HepG2 (cell line): ENCODE measurements around the gene IQCH. TPM values are rescaled to one million over a fixed set of nuclear protein-coding genes. Genes with fewer than 3 reads are reported as not detected.
"Not testable (repeated sequence)": the region's sequence is repeated elsewhere in the genome, so short reads cannot be mapped to it uniquely, and the experiment has no call there.

Experiments
- ATAC-seq: fragments of 200-7000 bp; cut with Tn5 transposase; 3 replicates; pipeline ENCODE4 v1.9.1; 2020; ENCODE audit warnings: mild to moderate bottlenecking, moderate library complexity
- BruUV-seq: library from RNA; stranded (reverse); fragments of 400-500 nt; replicated peaks from 2 replicates; lab custom pipeline; 2021; lab: Mats Ljungman, UMichigan
- CTCF ChIA-PET: fragments of 300-600 bp; formaldehyde crosslinking; extraction: SDS; loops from one replicate; lab custom pipeline; 2021; ENCODE audit warnings: low total read pairs, inconsistent platforms, low intra/inter-chr PET ratio; lab: Yijun Ruan, JAX
- POLR2A ChIA-PET: fragments of 350-600 bp; sonication (Branson Sonifier 250); formaldehyde crosslinking; loops from one replicate; lab custom pipeline; 2020; ENCODE audit warnings: antibody characterized with exemption, inconsistent platforms; lab: Yijun Ruan, JAX
- DNase-seq: peaks from one replicate; pipeline ENCODE4 v3.0.0-alpha.2; 2015; ENCODE audit warnings: low spot score
- FAIRE-seq: peaks from 3 replicates; lab custom pipeline; 2011; peaks lifted over from hg19 to GRCh38; lab: Jason Lieb, UNC
- H2AFZ ChIP-seq: one replicate; pipeline ENCODE4 v1.6.1; 2011; ENCODE audit warnings: low read length, inconsistent platforms
- H3K27ac ChIP-seq: fragments of 300-600 bp; 3 replicates; pipeline ENCODE4 v1.8.0; 2011; ENCODE audit warnings: mixed run types, mild to moderate bottlenecking, mixed read lengths, low read length, inconsistent platforms; ENCODE audit not compliant: insufficient read depth; ENCODE audit errors: extremely low read length
- H3K27me3 ChIP-seq, 2 experiments: fragments of 200-600 bp in 1 of 2; 2 replicates in 1 of 2; 3 replicates in 1 of 2; pipeline versions ENCODE4 v1.6.0 to v1.8.0; 2011; ENCODE audit warnings: low read length in 2 of 2, mild to moderate bottlenecking in 2 of 2, moderate library complexity in 2 of 2, inconsistent platforms in 1 of 2; ENCODE audit not compliant: insufficient read depth in 2 of 2, control insufficient read depth in 1 of 2
- H3K36me3 ChIP-seq, 2 experiments: fragments of 200-600 bp in 1 of 2; replicated peaks in 1 of 2; 2 replicates in 1 of 2; 3 replicates in 1 of 2; pipeline versions ENCODE4 v1.5.1 to v1.8.0; 2011; ENCODE audit warnings: low read length in 2 of 2, inconsistent platforms in 1 of 2; ENCODE audit not compliant: insufficient read depth in 2 of 2, control insufficient read depth in 1 of 2
- H3K4me1 ChIP-seq: 2 replicates; pipeline ENCODE4 v1.5.1; 2012; ENCODE audit warnings: low read length, inconsistent platforms; ENCODE audit not compliant: insufficient read depth
- H3K4me2 ChIP-seq: 2 replicates; pipeline ENCODE4 v1.6.0; 2011; ENCODE audit warnings: low read depth, low read length, inconsistent platforms
- H3K4me3 ChIP-seq, 3 experiments: fragments of 200-600 bp in 1 of 3; sonication (generic), shearing (Covaris generic) in 1 of 3; replicated peaks in 1 of 3; 2 replicates each; pipeline ENCODE4 v1.5.1; 2011 to 2016; ENCODE audit warnings: low read length in 3 of 3, inconsistent platforms in 2 of 3, low read depth in 2 of 3, mild to moderate bottlenecking in 2 of 3, control low read depth in 1 of 3, mixed read lengths in 1 of 3; ENCODE audit not compliant: insufficient read depth in 1 of 3
- H3K79me2 ChIP-seq: one replicate; pipeline ENCODE4 v1.6.1; 2011; ENCODE audit warnings: low read length, inconsistent platforms; ENCODE audit not compliant: insufficient read depth
- H3K9ac ChIP-seq: 2 replicates; pipeline ENCODE4 v1.6.0; 2011; ENCODE audit warnings: mild to moderate bottlenecking, low read depth, low read length, inconsistent platforms; ENCODE audit not compliant: insufficient read depth
- H3K9me3 ChIP-seq: 2 replicates; pipeline ENCODE4 v1.5.1; 2012; ENCODE audit warnings: mild to moderate bottlenecking, low read length
- H4K20me1 ChIP-seq: 2 replicates; pipeline ENCODE4 v1.6.0; 2011; ENCODE audit warnings: inconsistent platforms, mild to moderate bottlenecking, low read length, moderate library complexity; ENCODE audit not compliant: insufficient read depth
- AKAP8 ChIP-seq: sonication (generic); formaldehyde crosslinking; IDR thresholded peaks from 2 replicates; pipeline ENCODE4 v1.5.1; 2020; ENCODE audit warnings: mild to moderate bottlenecking, missing genetic modification reagents
- EED ChIP-seq: sonication (generic); formaldehyde crosslinking; IDR thresholded peaks from 2 replicates; pipeline ENCODE4 v1.5.0; 2020; ENCODE audit warnings: mild to moderate bottlenecking, missing genetic modification reagents
- HHEX ChIP-seq: IDR thresholded peaks from 2 replicates; pipeline ENCODE4 v1.6.1; 2016; ENCODE audit warnings: control low read depth
- HOXA9 ChIP-seq: sonication (generic); formaldehyde crosslinking; IDR thresholded peaks from 2 replicates; pipeline ENCODE4 v1.8.1; 2022; ENCODE audit warnings: missing genetic modification reagents, mild to moderate bottlenecking, moderate library complexity, borderline replicate concordance
- IRF2 ChIP-seq: IDR thresholded peaks from 2 replicates; pipeline ENCODE4 v1.6.1; 2018; ENCODE audit warnings: missing genetic modification reagents, missing compliant biosample characterization
- MEIS2 ChIP-seq: sonication (generic); formaldehyde crosslinking; IDR thresholded peaks from 2 replicates; pipeline ENCODE4 v1.9.0; 2021; ENCODE audit warnings: mild to moderate bottlenecking, missing genetic modification reagents
- NFYB ChIP-seq: sonication (generic); formaldehyde crosslinking; IDR thresholded peaks from 2 replicates; pipeline ENCODE4 v1.4.0; 2020; ENCODE audit warnings: missing genetic modification reagents
- NFYC ChIP-seq: IDR thresholded peaks from 2 replicates; pipeline ENCODE4 v1.6.1; 2016; ENCODE audit warnings: missing genetic modification reagents, missing compliant biosample characterization
- PHB2 ChIP-seq: fragments of 450-650 bp; IDR thresholded peaks from 2 replicates; pipeline ENCODE4 v1.6.1; 2018; ENCODE audit not compliant: partially characterized antibody
- SMAD1 ChIP-seq: sonication (generic); formaldehyde crosslinking; IDR thresholded peaks from 2 replicates; pipeline ENCODE4 v1.4.0; 2020; ENCODE audit warnings: missing genetic modification reagents, low read depth, mild to moderate bottlenecking, borderline replicate concordance
- SRY ChIP-seq: sonication (generic); formaldehyde crosslinking; IDR thresholded peaks from 2 replicates; pipeline ENCODE4 v1.8.0; 2022; ENCODE audit warnings: mild to moderate bottlenecking, missing genetic modification reagents
- TAF15 ChIP-seq: fragments of 200-400 bp; formaldehyde crosslinking; IDR thresholded peaks from one replicate; pipeline ENCODE4 v1.6.1; 2018; ENCODE audit warnings: mild to moderate bottlenecking, low read depth, low read length; ENCODE audit not compliant: poor library complexity, severe bottlenecking
- ZNF263 ChIP-seq: sonication (generic); formaldehyde crosslinking; IDR thresholded peaks from 2 replicates; pipeline ENCODE4 v1.4.0; 2020; ENCODE audit warnings: missing genetic modification reagents
- ZNF619 ChIP-seq: sonication (generic); formaldehyde crosslinking; IDR thresholded peaks from 2 replicates; pipeline ENCODE4 v1.4.0; 2020; ENCODE audit warnings: mild to moderate bottlenecking, missing genetic modification reagents
- ZNF75D ChIP-seq: sonication (generic); formaldehyde crosslinking; IDR thresholded peaks from 2 replicates; pipeline ENCODE4 v1.8.1; 2023; ENCODE audit warnings: missing genetic modification reagents, mild to moderate bottlenecking, borderline replicate concordance
- ZNF768 ChIP-seq: sonication (generic); formaldehyde crosslinking; IDR thresholded peaks from 2 replicates; pipeline ENCODE4 v1.4.0; 2020; ENCODE audit warnings: missing genetic modification reagents
- ZNF790 ChIP-seq: sonication (generic); formaldehyde crosslinking; IDR thresholded peaks from 2 replicates; pipeline ENCODE4 v1.8.0; 2022; ENCODE audit warnings: missing genetic modification reagents, mild to moderate bottlenecking, borderline replicate concordance
- WGBS: methylation state at CpG from one replicate; pipeline ENCODE4 v1.1.6; 2017; ENCODE audit warnings: low lambda C conversion rate; 5-methylcytosine and 5-hydroxymethylcytosine counted together
- in situ Hi-C: cut with HindIII; loops from 2 replicates; pipeline ENCODE4 v1.10.0; 2017; ENCODE audit warnings: low pct_unique_long_range_greater_than_20kb; ENCODE audit not compliant: extremely low pct_ligation_motif_present
- intact Hi-C: fragments of 100-400 bp; cut with micrococcal nuclease; formaldehyde crosslinking; loops from one replicate; pipeline ENCODE4 v1.10.0; 2022; ENCODE audit not compliant: unreplicated experiment
- polyA plus RNA-seq, 8 experiments: library from polyadenylated mRNA; depleted of rRNA in 3 of 8; stranded (reverse) in 7 of 8; unstranded in 1 of 8; fragments of >200 nt; fragmentation: Illumina TruSeq in 4 of 8; extraction: Trizol in 4 of 8; gene quantifications; 2 replicates each; pipeline versions ENCODE4 v1.2.1 to v1.2.3, GENCODE V29; 2011 to 2016; ENCODE audit warnings: low read depth in 4 of 8, missing spikeins in 1 of 8, mixed read lengths in 1 of 8; ENCODE audit not compliant: insufficient read depth in 1 of 8
- total RNA-seq, 5 experiments: library from RNA; depleted of rRNA; stranded (reverse); fragments of >200 nt; fragmentation: Illumina TruSeq; extraction: Trizol; gene quantifications; 2 replicates each; pipeline ENCODE4 v1.2.3, GENCODE V29; 2016; ENCODE audit warnings: low read depth in 1 of 5
- TF ChIP-seq, protein P1 (sequence below): sonication (generic); formaldehyde crosslinking; IDR thresholded peaks from 2 replicates; pipeline ENCODE4 v1.8.1; 2022; ENCODE audit warnings: mild to moderate bottlenecking, missing genetic modification reagents

IQCH gene
- total and polyA plus RNA-seq, 2 of the 13 experiments (the other 11 are each of a cell fraction or from before 2014, with no cell fraction given): 0.16 to 0.55 TPM

DNA sequence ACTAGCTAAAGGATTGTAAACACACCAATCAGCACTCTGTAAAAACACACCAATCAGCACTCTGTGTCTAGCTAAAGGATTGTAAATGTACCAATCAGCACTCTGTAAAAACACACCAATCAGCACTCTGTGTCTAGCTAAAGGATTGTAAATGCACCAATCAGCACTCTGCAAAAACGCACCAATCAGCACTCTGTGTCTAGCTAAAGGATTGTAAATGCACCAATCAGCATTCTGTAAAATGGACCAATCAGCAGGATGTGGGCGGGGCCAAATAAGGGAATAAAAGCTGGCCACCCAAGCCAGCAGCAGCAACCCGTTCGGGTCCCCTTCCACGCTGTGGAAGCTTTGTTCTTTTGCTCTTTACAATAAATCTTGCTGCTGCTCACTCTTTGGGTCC lies 8.0 kb upstream of the IQCH start:
- not testable (repeated sequence) for FAIRE-seq
- WGBS: 100% methylated on average over 5 of the region's 5 CpGs

GRCh38 chr15:67248011-67248505 lies 6.5 kb upstream of the IQCH start:
- Histone ChIP-seq H3K27ac (no peak overlapping the region), H3K4me1 (peaks cover 6% of the 10 kb centered on the region; the same call in 1 of the 2 replicates), H4K20me1 (no peaks in the 10 kb centered on the region), H3K79me2 (peaks cover 6% of the 10 kb centered on the region), H3K36me3 (no peaks in the 10 kb centered on the region), H3K9me3 (no peaks in the 10 kb centered on the region), H3K9ac (no peak overlapping the region), H3K4me2 (no peak overlapping the region), H3K4me3 (no peak overlapping the region), H2AFZ (no peak overlapping the region), H3K27me3 (no peaks in the 10 kb centered on the region)
- FAIRE-seq (no peak), ATAC-seq (no peak), DNase-seq (no peak)
- POLR2A ChIA-PET: no interaction called here
- no TSS peak for BruUV-seq
- CTCF ChIA-PET: no interaction called here
- in situ Hi-C loops: no loop called here
- intact Hi-C loops: no loop called here
- TF ChIP-seq ZNF263 (CRISPR knock-in tag) (no peak), MEIS2 (no peak), ZNF790 (CRISPR knock-in tag) (no peak), EED (CRISPR knock-in tag) (no peak), TAF15 (no peak), ZNF619 (CRISPR knock-in tag) (no peak), HOXA9 (CRISPR knock-in tag) (no peak), SRY (CRISPR knock-in tag) (no peak), ZNF75D (no peak), PHB2 (no peak), HHEX (no peak), SMAD1 (CRISPR knock-in tag) (no peak), IRF2 (no peak), AKAP8 (CRISPR knock-in tag) (no peak), ZNF768 (CRISPR knock-in tag) (no peak)
- TF ChIP-seq, protein P1, sequence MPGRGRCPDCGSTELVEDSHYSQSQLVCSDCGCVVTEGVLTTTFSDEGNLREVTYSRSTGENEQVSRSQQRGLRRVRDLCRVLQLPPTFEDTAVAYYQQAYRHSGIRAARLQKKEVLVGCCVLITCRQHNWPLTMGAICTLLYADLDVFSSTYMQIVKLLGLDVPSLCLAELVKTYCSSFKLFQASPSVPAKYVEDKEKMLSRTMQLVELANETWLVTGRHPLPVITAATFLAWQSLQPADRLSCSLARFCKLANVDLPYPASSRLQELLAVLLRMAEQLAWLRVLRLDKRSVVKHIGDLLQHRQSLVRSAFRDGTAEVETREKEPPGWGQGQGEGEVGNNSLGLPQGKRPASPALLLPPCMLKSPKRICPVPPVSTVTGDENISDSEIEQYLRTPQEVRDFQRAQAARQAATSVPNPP (CRISPR knock-in tag): no peak

More for the DNA sequence above, 8.0 kb upstream of the IQCH start:
- POLR2A ChIA-PET, H2AFZ ChIP-seq, H4K20me1 ChIP-seq, H3K4me3 ChIP-seq, H3K9me3 ChIP-seq, ATAC-seq, H3K4me1 ChIP-seq, H3K4me2 ChIP-seq, H3K27me3 ChIP-seq, H3K36me3 ChIP-seq, H3K9ac ChIP-seq, DNase-seq, H3K79me2 ChIP-seq, CTCF ChIA-PET, intact Hi-C loops, H3K27ac ChIP-seq, in situ Hi-C loops, BruUV-seq: not testable (repeated sequence)
- TF ChIP-seq NFYB: peak; percentile 58
- TF ChIP-seq NFYC (CRISPR knock-in tag): peak; percentile 53
